Liver (tissue), 9 donors: ENCODE measurements around the gene PNLIPRP1. TPM values are rescaled to one million over a fixed set of nuclear protein-coding genes. Genes with fewer than 3 reads are reported as not detected.

Experiments
- DNase-seq: peaks from one replicate; pipeline ENCODE4 v3.0.0-alpha.2; 2017; ENCODE audit warnings: low spot score
- H3K27ac ChIP-seq, 2 donors: one replicate each; pipeline ENCODE4 v1.7.0; 2013; ENCODE audit warnings: inconsistent platforms in 2 of 2, low read length in 2 of 2, control low read depth in 1 of 2, low read depth in 1 of 2, mild to moderate bottlenecking in 1 of 2
- H3K27me3 ChIP-seq, 4 donors: one replicate each; pipeline versions ENCODE4 v1.6.1 to v1.7.0; 2013; ENCODE audit warnings: low read length in 3 of 4, inconsistent platforms in 1 of 4, mild to moderate bottlenecking in 1 of 4, moderate library complexity in 1 of 4; ENCODE audit not compliant: control insufficient read depth in 4 of 4, insufficient read depth in 4 of 4
- H3K36me3 ChIP-seq, 4 donors: one replicate each; pipeline versions ENCODE4 v1.6.1 to v1.7.0; 2013; ENCODE audit warnings: low read length in 3 of 4, mild to moderate bottlenecking in 3 of 4, low read depth in 1 of 4, moderate library complexity in 1 of 4; ENCODE audit not compliant: control insufficient read depth in 4 of 4, insufficient read depth in 3 of 4
- H3K4me1 ChIP-seq, 4 donors: one replicate each; pipeline versions ENCODE4 v1.6.1 to v1.7.0; 2013; ENCODE audit warnings: low read length in 3 of 4, mild to moderate bottlenecking in 3 of 4, moderate library complexity in 1 of 4; ENCODE audit not compliant: control insufficient read depth in 4 of 4, insufficient read depth in 4 of 4
- H3K4me3 ChIP-seq, 3 donors: one replicate each; pipeline versions ENCODE4 v1.6.1 to v1.7.0; 2013; ENCODE audit warnings: low read length in 3 of 3, control low read depth in 1 of 3, low read depth in 1 of 3, mild to moderate bottlenecking in 1 of 3
- H3K9ac ChIP-seq, 2 donors: one replicate each; pipeline ENCODE4 v1.7.0; 2013; ENCODE audit warnings: low read length in 2 of 2, mild to moderate bottlenecking in 2 of 2, moderate library complexity in 2 of 2, control low read depth in 1 of 2, low read depth in 1 of 2
- H3K9me3 ChIP-seq, 4 donors: one replicate each; pipeline versions ENCODE4 v1.6.1 to v1.7.0; 2013; ENCODE audit warnings: low read length in 3 of 4; ENCODE audit not compliant: control insufficient read depth in 4 of 4
- CTCF ChIP-seq: fragments of 150-350 bp; IDR thresholded peaks from 2 replicates; pipeline ENCODE4 v1.5.1; 2017; ENCODE audit warnings: improper control_type of control experiment, low read depth, low read length; ENCODE audit not compliant: missing input control
- EGR1 ChIP-seq, 2 donors: IDR thresholded peaks; 2 replicates each; pipeline ENCODE4 v1.6.1; 2016 to 2018; ENCODE audit warnings: antibody characterized with exemption in 2 of 2, low read depth in 2 of 2
- GABPA ChIP-seq, 2 donors: IDR thresholded peaks in 1 of 2; conservative IDR thresholded peaks in 1 of 2; 2 replicates each; pipeline ENCODE4 v1.6.1; 2016; ENCODE audit warnings: antibody characterized with exemption in 2 of 2, mild to moderate bottlenecking in 1 of 2, moderate library complexity in 1 of 2
- HNF4A ChIP-seq, 2 donors: conservative IDR thresholded peaks; 2 replicates each; pipeline ENCODE4 v1.6.1; 2016; ENCODE audit warnings: antibody characterized with exemption in 2 of 2, mild to moderate bottlenecking in 2 of 2
- HNF4G ChIP-seq: IDR thresholded peaks from 2 replicates; pipeline ENCODE4 v1.6.1; 2016; ENCODE audit warnings: antibody characterized with exemption
- JUND ChIP-seq, 2 donors: IDR thresholded peaks; 2 replicates each; pipeline ENCODE4 v1.6.1; 2016; ENCODE audit warnings: antibody characterized with exemption in 2 of 2
- MAX ChIP-seq: IDR thresholded peaks from 2 replicates; pipeline ENCODE4 v1.6.1; 2016; ENCODE audit warnings: antibody characterized with exemption
- NR2F2 ChIP-seq: IDR thresholded peaks from 2 replicates; pipeline ENCODE4 v1.6.1; 2016; ENCODE audit warnings: antibody characterized with exemption
- RAD21 ChIP-seq, 2 donors: IDR thresholded peaks; 2 replicates each; pipeline ENCODE4 v1.6.1; 2016; ENCODE audit warnings: antibody characterized with exemption in 2 of 2, mild to moderate bottlenecking in 2 of 2
- RXRA ChIP-seq, 2 donors: IDR thresholded peaks; 2 replicates each; pipeline ENCODE4 v1.6.1; 2017 to 2018; ENCODE audit warnings: antibody characterized with exemption in 2 of 2, mild to moderate bottlenecking in 1 of 2
- SP1 ChIP-seq: IDR thresholded peaks from 2 replicates; pipeline ENCODE4 v1.6.1; 2018; ENCODE audit warnings: antibody characterized with exemption, mild to moderate bottlenecking
- TAF1 ChIP-seq: conservative IDR thresholded peaks from 2 replicates; pipeline ENCODE4 v1.6.1; 2016; ENCODE audit warnings: antibody characterized with exemption, mild to moderate bottlenecking
- ZBTB33 ChIP-seq: IDR thresholded peaks from 2 replicates; pipeline ENCODE4 v1.6.1; 2016; ENCODE audit warnings: antibody characterized with exemption
- WGBS: extraction: QIAGEN DNeasy Blood & Tissue Kit; methylation state at CpG from one replicate; pipeline ENCODE4 v1.1.7; 2013; 5-methylcytosine and 5-hydroxymethylcytosine counted together
- polyA plus RNA-seq, 2 donors: library from polyadenylated mRNA; stranded (reverse) in 1 of 2; unstranded in 1 of 2; fragments of 200-250 nt in 1 of 2; fragments of >200 nt in 1 of 2; fragmentation: Nextera tagmentation in 1 of 2; extraction: Ambion mirVana in 1 of 2; gene quantifications; one replicate each; pipeline versions ENCODE4 v1.2.1 to v1.2.3, GENCODE V29; 2013 to 2015
- total RNA-seq, 2 donors: library from RNA; depleted of rRNA; stranded (reverse); fragments of >200 nt; gene quantifications; one replicate each; pipeline ENCODE4 v1.2.3, GENCODE V29; 2014
- donor health status: healthy.
- donor health status: healthy.
- donor health status: healthy.
- donor health status: healthy.
- donor health status: healthy.

The PNLIPRP1 gene
- total and polyA plus RNA-seq, 4 donors: not detected

GRCh38 chr10:116621934-116622655, 31.3 kb downstream of the PNLIPRP1 start:
- 89% methylated on average over 11 of the region's 11 CpGs for WGBS
- Histone ChIP-seq H3K9ac (no peak overlapping the region), H3K27me3 (peaks cover 0 to 9% (median 0%) of the 10 kb centered on the region in 4 donors), H3K9me3 (no peaks in the 10 kb centered on the region), H3K27ac (no peak overlapping the region), H3K4me1 (no peaks in the 10 kb centered on the region), H3K4me3 (no peak overlapping the region), H3K36me3 (no peaks in the 10 kb centered on the region)
- no peak for TF ChIP-seq ZBTB33
- TF ChIP-seq GABPA (IDR thresholded peaks at IDR 0.05 in 1 of 2, conservative IDR thresholded peaks at IDR 0.05 in 1 of 2): no peak
- no peak for TF ChIP-seq NR2F2
- TF ChIP-seq RXRA (IDR thresholded peaks at IDR 0.05): no peak
- TF ChIP-seq HNF4G: no peak
- TF ChIP-seq MAX: no peak
- TF ChIP-seq JUND (IDR thresholded peaks at IDR 0.05): no peak
- TF ChIP-seq CTCF: no peak
- TF ChIP-seq SP1: no peak
- TF ChIP-seq RAD21 (IDR thresholded peaks at IDR 0.05): no peak
- DNase-seq: no peak

- Histone ChIP-seq H3K4me3 (no peak overlapping the region), H3K9me3 (no peaks in the 10 kb centered on the region), H3K9ac (no peak overlapping the region), H3K4me1 (peaks cover 0 to 5% (median 0%) of the 10 kb centered on the region in 4 donors), H3K36me3 (no peaks in the 10 kb centered on the region), H3K27ac (no peak overlapping the region), H3K27me3 (peaks cover 0 to 12% (median 2%) of the 10 kb centered on the region in 4 donors)
- DNase-seq: no peak
- WGBS: 87% methylated on average over 7 of the region's 7 CpGs
- TF ChIP-seq HNF4A (conservative IDR thresholded peaks at IDR 0.05) (no peak), EGR1 (IDR thresholded peaks at IDR 0.05; ENCODE audit: low read depth in 2 of 2) (no peak), HNF4G (no peak), CTCF (no peak), TAF1 (no peak), RAD21 (IDR thresholded peaks at IDR 0.05) (no peak)
Observed at GRCh38 chr10:116625845-116626244, 35.1 kb downstream of the PNLIPRP1 start.
